RWPE2 (cell line): ENCODE data around the gene OR13J1.

Experiments used
- ATAC-seq: fragments of 200-7000 bp; cut with Tn5 transposase; 3 replicates; pipeline ENCODE4 v1.9.1; 2021; ENCODE audit warnings: low read depth
- DNase-seq: peaks from one replicate; pipeline ENCODE4 v3.0.0-alpha.2; 2020; ENCODE audit warnings: low spot score
- H3K27ac ChIP-seq: fragments of 450-650 bp; 2 replicates; pipeline ENCODE4 v1.5.1; 2017; ENCODE audit warnings: mild to moderate bottlenecking; ENCODE audit not compliant: poor library complexity, severe bottlenecking
- H3K27me3 ChIP-seq: fragments of 250-450 bp; sonication (Bioruptor Pico); 2 replicates; pipeline ENCODE4 v1.5.1; 2021; ENCODE audit warnings: mild to moderate bottlenecking, moderate library complexity; ENCODE audit not compliant: insufficient read depth, poor library complexity, severe bottlenecking
- H3K36me3 ChIP-seq: fragments of 250-450 bp; sonication (Bioruptor Pico); 2 replicates; pipeline ENCODE4 v1.5.1; 2020; ENCODE audit warnings: low read depth, mild to moderate bottlenecking, moderate library complexity
- H3K4me1 ChIP-seq: fragments of 250-450 bp; sonication (Bioruptor Pico); 2 replicates; pipeline ENCODE4 v1.5.1; 2021; ENCODE audit warnings: mild to moderate bottlenecking, moderate library complexity; ENCODE audit not compliant: insufficient read depth, poor library complexity, severe bottlenecking
- H3K4me3 ChIP-seq: fragments of 250-450 bp; sonication (Bioruptor Pico); 2 replicates; pipeline ENCODE4 v1.5.1; 2021; ENCODE audit warnings: mild to moderate bottlenecking, moderate library complexity; ENCODE audit not compliant: severe bottlenecking
- H3K9me3 ChIP-seq: fragments of 250-450 bp; sonication (Bioruptor Pico); 2 replicates; pipeline ENCODE4 v1.5.1; 2021; ENCODE audit warnings: mild to moderate bottlenecking, moderate library complexity; ENCODE audit not compliant: severe bottlenecking
- TF ChIP-seq, protein P1 (sequence below): fragments of 450-650 bp; IDR thresholded peaks from one replicate; pipeline ENCODE4 v1.5.1; 2017; ENCODE audit warnings: mild to moderate bottlenecking, moderate library complexity; ENCODE audit not compliant: poor library complexity, severe bottlenecking

Gene OR13J1

DNA sequence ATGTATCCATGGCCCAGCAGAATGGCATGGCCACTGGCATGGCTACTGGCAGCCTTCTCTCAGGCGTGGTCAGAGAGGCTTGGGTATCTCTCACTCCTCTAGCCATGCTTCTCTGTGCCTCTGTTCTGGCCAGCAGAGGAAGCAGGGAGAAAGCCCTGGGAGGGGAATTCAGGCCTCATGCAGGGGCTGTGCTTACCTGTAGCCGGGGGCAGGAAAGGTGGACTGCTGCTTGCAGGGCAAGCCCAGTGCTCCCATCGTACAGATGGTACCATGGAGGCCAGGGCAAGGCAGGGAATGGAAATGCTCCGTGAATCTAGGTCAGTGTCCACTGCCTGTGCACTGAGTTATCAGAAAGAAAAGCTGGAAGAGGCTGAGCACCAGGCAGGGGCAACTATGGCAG lies 2.7 kb downstream of the OR13J1 start:
- Histone ChIP-seq H3K9me3 (no peaks in the 10 kb centered on the region), H3K4me1 (peaks cover 6% of the 10 kb centered on the region), H3K27me3 (no peaks in the 10 kb centered on the region), H3K36me3 (no peaks in the 10 kb centered on the region), H3K27ac (no peak overlapping the region), H3K4me3 (no peak overlapping the region)
- ATAC-seq = no peak
- TF ChIP-seq, protein P1, sequence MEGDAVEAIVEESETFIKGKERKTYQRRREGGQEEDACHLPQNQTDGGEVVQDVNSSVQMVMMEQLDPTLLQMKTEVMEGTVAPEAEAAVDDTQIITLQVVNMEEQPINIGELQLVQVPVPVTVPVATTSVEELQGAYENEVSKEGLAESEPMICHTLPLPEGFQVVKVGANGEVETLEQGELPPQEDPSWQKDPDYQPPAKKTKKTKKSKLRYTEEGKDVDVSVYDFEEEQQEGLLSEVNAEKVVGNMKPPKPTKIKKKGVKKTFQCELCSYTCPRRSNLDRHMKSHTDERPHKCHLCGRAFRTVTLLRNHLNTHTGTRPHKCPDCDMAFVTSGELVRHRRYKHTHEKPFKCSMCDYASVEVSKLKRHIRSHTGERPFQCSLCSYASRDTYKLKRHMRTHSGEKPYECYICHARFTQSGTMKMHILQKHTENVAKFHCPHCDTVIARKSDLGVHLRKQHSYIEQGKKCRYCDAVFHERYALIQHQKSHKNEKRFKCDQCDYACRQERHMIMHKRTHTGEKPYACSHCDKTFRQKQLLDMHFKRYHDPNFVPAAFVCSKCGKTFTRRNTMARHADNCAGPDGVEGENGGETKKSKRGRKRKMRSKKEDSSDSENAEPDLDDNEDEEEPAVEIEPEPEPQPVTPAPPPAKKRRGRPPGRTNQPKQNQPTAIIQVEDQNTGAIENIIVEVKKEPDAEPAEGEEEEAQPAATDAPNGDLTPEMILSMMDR = no peak
- DNase-seq = no peak

DNA sequence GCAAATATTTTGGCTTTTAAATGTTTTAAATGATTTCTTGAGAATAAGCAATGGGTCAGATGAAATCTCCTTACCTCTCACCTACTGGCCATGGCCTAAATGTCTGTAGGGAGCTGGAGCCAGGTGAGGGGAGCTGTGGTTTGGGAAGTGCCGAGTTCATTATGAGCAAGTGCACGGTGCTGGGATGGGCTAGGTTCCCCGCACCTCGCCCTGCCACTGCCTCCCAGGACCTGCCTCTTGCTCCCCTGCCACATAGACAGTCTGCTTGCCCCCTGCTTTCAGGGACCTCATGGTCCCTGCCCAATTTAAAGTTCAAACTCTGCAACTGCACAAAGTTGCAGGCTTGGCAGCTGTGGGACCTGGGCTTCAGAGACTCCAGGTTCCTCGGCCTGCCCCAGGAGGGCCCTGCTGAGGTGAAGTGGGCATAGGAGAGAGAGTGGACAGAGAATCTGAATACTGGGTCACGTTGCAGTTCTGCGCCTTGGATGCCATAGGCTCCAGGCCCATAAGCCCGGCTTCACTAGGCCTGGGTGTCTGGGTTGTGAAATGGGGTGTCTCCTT lies 5.4 kb downstream of the OR13J1 start:
- Histone ChIP-seq H3K9me3 (no peaks in the 10 kb centered on the region), H3K27me3 (no peaks in the 10 kb centered on the region), H3K4me1 (peaks cover 3% of the 10 kb centered on the region), H3K27ac (no peak overlapping the region), H3K4me3 (no peak overlapping the region), H3K36me3 (no peaks in the 10 kb centered on the region)
- ATAC-seq (no peak), DNase-seq (no peak)
- TF ChIP-seq, protein P1 = no peak

DNA sequence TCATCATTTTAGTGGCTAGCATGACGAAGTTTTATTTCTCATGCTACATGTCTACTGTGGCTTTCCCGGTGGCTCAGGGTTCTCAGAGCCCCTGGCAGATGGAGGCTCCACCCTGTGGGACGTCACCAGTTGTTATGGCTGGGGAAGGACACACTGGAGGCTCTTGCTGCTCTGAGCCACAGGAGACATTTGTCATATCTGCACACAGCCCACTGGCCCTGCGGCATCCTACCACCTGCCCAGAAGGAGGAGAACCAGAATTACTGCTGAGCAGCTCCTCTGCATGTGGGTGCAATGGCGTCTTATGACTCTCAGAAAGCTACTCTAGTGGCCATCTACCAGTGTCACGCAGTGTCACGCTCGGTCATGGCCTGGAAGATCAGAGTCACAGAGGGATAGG lies 6.6 kb downstream of the OR13J1 start:
- TF ChIP-seq, protein P1 = no peak
- DNase-seq (no peak), ATAC-seq (no peak)
- H3K4me1 ChIP-seq = no peaks in the 10 kb centered on the region
- no peaks in the 10 kb centered on the region for H3K36me3 ChIP-seq
- H3K27ac ChIP-seq = no peak overlapping the region
- H3K27me3 ChIP-seq = no peaks in the 10 kb centered on the region
- H3K9me3 ChIP-seq = no peaks in the 10 kb centered on the region
- H3K4me3 ChIP-seq = no peak overlapping the region

DNA sequence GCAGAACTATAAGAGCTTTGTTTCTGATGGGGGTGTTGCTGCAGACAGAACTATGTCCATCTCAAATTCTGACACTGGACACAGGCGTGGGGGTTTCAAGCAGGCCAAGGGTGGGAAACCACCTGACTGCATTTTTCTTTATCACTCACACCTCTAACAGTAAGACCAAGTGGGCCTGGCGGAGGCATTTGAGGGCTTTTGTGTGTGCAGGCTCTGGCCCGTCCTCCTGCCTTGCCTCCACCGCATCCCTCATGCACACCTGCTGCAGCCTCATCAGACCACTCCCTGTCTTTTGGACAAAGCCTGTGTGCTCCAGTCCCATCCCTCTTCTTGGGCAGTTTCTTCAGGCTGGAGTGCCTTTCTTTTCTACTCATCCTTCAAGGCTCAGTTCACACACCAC lies 7.9 kb downstream of the OR13J1 start:
- no peaks in the 10 kb centered on the region for H3K4me1 ChIP-seq
- TF ChIP-seq, protein P1 = no peak
- H3K27me3 ChIP-seq = no peaks in the 10 kb centered on the region
- H3K27ac ChIP-seq = no peak overlapping the region
- DNase-seq (no peak), ATAC-seq (no peak)
- H3K4me3 ChIP-seq = no peak overlapping the region
- H3K9me3 ChIP-seq = no peaks in the 10 kb centered on the region
- H3K36me3 ChIP-seq = no peaks in the 10 kb centered on the region

DNA sequence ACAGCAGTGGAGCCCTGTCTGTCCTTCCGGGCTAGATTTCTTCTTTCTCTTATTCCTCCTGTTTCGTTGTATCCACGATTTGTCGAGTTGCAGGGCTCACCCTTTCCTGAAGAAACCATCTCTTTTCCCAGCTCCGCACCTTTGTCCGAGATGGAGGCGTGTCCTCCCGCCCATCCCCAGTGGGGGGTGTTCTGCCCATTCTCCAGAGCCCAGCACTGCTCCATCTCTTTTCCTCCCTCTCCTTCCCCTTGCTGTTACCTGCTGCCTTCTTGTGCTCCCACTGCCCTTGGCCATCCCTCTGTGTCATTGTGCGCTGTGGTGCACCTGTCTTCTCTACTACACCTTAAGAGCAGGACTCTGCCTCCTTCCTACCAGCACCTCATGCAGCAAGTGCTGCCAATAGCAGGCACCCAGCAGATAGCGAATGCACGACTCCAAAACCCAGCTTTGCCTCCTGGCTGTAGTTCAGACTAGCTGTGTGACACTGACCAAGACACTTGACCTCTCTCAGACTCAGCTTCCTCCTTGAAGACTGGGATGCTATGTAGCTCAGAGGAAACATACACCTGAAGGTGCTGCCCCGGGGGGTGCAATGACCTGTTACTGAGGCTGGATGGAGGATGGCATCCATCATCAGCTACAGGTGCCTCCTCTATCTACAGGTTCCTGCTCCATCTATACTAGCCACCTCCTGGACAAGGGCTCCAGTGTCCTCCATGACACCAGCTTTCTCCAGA lies 8.9 kb downstream of the OR13J1 start:
- H3K4me3 ChIP-seq = no peak overlapping the region
- ATAC-seq (no peak), DNase-seq (no peak)
- H3K27me3 ChIP-seq = no peaks in the 10 kb centered on the region
- H3K4me1 ChIP-seq = no peaks in the 10 kb centered on the region
- H3K9me3 ChIP-seq = no peaks in the 10 kb centered on the region
- TF ChIP-seq, protein P1 = no peak
- no peaks in the 10 kb centered on the region for H3K36me3 ChIP-seq
- no peak overlapping the region for H3K27ac ChIP-seq
